Measurements from ENCODE around the gene TREH.

- TF ChIP-seq POLR2AphosphoS5 (IDR thresholded peaks at IDR 0.05; ENCODE audit: borderline replicate concordance, low read depth, low read length): no peak
- TF ChIP-seq FOXP2 (optimal IDR thresholded peaks at IDR 0.05; ENCODE audit: control extremely low read depth, extremely low read length, insufficient read depth): no peak
- TF ChIP-seq EZH2 (IDR thresholded peaks at IDR 0.05): no peak
These were observed 13.1 kb downstream of the TREH start for GRCh38 chr11:118666371-118666770.

Measured in SK-N-MC (cell line).